ENCODE measurements around the gene CCDC184.
"Not testable (repeated sequence)": the region's sequence is repeated elsewhere in the genome, so short reads cannot be mapped to it uniquely, and the experiment has no call there.

Gene CCDC184

DNA sequence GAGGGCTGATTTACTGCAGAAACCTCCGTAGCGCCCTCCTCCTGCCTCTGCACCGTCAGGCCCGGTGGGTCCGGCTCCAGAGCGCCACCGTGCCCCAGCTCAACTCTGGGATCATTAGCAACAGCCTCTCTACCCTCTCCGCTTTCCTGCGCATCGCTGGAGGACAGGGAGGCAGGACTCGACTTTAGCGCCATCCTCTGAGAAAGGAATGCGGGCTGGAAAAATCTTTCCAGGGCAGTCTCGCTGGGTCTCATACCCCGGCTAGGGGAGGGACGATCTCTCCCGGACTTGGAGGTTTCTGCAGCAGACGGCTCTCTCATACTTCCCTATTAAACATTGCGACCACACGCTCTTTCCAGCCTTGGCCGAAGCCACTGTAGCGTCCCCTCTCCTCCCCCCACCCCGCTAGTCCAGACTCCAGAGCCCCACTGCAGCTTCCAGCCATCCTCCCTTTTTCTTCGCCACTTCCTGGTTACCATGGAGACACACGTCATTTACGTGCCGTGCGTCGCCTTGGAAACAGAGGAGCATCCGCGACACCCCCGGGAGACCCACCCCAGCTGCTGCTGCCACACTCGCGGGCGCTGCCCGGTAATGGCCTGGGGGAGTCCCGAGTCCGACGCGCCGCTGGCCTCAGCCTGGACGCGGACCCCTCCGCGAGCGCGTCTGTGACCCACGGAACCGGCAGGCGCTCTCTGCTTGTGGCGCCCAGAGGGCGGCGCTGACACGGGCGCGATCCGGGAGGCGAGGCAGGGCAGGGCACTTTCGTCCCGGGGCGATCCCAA lies at the start of gene CCDC184:
Gene CCDC184, plus strand, starts transcription at position 554 of the 785 bp plus-strand sequence. CDS start 479 bp downstream, outside the sequence.
- DNase-seq (ENCODE audit: low read depth, low spot score): no peak

DNA sequence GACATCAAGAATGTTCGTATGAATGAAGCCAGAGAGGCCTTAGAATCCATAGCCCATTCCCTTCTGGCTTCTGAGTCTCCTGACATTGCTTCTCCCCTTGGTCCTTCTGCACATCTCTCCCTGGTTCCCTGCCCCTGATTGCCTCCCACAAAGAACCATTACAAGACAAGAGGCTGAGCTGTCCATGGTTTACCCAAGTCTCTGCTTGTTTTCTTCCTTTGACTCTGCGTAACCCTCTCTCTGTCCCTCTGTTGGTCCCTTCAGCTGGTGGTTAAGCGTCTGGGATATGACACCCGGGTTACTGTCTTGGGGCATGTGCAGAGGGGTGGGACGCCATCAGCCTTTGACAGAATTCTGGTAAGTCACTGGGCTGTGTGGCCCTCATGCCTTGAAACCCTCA lies 48.4 kb upstream of the CCDC184 start:
- no peak for DNase-seq (ENCODE audit: low read depth, low spot score)

DNA sequence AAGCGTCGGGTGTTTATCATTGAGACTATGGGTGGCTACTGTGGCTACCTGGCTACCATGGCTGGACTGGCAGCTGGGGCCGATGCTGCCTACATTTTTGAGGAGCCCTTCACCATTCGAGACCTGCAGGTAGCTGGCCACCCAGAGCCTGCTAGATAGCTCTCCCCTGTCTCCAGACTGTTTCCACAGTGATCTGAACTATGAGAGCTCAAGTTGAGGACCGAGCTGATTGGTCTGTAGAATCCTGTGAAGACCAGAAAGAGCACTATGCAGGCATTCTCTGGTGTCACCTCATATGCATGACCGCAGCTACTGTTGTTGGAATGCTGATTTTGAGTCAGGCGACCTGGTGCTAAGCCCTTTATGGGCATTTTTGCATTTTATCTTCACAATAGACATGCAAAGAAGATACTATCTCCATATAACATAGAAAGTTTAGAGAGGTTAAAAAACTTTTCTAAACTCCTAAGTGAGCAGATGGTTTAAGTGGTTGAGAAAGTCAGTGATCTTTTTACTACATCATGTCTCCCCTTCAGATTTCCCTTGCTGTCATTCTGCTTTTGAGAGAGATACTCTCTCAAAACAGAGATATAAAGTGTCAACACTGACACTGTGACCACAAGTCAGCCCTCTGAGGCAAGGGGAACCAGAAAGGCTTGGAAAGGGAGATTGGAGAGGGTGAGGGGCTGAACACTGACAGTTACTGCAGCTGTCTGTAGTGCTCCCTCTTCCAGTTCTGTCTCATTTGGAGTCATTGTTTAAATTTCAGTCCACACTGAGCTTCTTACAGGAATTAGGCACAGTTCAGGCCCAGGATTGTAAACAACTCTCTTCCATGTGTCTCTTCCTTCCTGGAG lies 40.4 kb upstream of the CCDC184 start:
- DNase-seq (ENCODE audit: low read depth, low spot score): no peak

DNA sequence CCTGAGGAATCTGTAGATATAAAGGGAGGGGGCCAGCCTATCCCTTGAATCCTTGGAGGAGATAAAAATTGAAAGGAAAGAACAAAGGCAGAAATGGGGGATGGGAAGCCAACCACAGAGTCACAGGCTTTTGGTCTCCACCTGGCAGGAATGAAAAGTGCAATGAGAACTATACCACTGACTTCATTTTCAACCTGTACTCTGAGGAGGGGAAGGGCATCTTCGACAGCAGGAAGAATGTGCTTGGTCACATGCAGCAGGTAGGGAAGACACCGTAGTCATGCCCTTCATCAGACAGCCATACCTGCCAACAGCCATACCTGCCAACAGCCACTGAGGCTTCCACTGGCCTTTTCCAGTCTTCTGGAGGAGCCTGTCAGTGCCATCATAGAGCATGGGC lies 39.5 kb upstream of the CCDC184 start:
- no peak for DNase-seq (ENCODE audit: low read depth, low spot score)

DNA sequence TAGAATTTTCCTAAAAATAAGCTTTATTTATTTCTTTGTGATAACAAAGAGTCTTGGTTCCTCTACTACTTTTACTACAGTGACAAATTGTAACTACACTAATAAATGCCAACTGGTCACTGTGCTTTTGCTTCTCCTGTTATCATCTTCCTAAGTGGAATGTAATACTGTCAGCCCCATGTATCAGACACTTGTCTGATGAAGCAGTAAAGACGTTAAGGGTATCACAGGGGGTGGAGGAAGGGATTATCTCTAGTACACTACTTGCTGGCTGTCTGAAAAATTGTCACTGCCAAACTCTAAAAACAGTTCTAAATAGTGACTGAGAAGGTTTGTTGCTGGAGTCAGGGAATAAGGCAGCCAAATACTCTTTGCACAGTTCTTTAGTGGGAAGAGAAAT lies 37.5 kb upstream of the CCDC184 start:
- no peak for DNase-seq (ENCODE audit: low read depth, low spot score)

DNA sequence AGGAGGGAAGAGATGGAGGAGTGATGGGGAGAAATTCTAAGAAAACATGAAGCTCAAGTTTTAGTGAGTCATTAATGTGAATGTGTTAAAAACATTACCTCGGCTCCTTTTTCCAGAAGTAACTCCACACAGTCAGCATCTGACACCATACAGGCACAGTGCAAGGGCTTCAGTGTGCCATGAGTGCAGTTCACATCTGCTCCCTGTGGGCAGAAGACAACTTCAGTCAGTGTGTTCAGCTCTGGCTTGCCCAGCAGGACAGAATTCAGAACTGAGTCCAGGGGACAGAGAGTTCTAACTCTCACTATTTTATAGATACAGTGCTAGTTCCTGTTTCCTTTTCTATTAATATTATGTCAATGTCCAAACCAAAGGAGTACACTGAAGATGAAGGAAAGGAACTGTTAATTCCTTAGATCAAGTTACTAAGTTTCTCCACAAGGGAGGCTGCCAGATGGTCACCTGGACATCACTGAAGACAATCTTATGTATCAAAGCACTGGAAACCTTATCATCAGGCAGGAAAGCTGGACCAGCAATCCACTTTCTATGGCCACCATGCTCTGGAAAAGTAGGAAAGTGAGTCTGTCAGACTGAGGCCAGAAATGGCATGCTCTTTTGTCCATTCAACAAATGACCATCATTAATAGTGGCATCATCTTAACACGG lies 32.2 kb upstream of the CCDC184 start:
- no peak for DNase-seq (ENCODE audit: low read depth, low spot score)

DNA sequence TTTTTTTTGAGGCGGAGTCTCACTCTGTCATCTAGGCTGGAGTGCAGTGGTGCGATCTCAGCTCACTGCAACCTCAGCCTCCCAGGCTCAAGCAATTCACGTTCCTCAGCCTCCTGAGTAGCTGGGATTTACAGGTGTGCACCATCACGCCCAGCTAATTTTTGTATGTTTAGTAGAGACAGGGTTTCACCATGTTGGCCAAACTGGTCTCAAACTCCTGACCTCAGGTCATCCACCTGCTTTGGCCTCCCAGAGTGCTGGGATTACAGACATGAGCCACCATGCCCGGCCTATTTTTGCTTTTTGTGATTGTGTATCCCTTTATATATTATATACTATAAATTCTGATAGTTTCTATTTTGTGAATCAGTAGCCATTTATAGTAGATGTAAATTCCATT lies 27.7 kb upstream of the CCDC184 start:
- DNase-seq (ENCODE audit: low read depth, low spot score): not testable (repeated sequence)

DNA sequence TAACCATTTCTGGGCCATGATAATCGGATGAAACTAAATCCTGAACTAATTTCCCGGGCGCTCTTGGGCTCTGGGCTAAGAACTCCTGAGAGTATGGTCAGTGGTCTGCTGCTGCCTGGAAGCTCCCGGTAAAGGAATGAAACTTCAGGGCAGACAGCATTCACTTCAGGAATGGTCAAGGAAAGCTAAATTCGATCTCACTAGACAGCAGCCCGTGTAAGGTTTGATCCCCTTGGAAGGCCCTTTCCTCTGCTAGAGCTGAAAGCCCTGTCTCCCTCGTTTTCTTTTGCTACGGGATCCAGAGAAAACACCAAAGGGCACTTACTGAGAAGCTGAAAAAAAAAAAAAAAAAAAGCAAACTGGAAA lies 26.8 kb upstream of the CCDC184 start:
- DNase-seq (ENCODE audit: low read depth, low spot score): no peak

DNA sequence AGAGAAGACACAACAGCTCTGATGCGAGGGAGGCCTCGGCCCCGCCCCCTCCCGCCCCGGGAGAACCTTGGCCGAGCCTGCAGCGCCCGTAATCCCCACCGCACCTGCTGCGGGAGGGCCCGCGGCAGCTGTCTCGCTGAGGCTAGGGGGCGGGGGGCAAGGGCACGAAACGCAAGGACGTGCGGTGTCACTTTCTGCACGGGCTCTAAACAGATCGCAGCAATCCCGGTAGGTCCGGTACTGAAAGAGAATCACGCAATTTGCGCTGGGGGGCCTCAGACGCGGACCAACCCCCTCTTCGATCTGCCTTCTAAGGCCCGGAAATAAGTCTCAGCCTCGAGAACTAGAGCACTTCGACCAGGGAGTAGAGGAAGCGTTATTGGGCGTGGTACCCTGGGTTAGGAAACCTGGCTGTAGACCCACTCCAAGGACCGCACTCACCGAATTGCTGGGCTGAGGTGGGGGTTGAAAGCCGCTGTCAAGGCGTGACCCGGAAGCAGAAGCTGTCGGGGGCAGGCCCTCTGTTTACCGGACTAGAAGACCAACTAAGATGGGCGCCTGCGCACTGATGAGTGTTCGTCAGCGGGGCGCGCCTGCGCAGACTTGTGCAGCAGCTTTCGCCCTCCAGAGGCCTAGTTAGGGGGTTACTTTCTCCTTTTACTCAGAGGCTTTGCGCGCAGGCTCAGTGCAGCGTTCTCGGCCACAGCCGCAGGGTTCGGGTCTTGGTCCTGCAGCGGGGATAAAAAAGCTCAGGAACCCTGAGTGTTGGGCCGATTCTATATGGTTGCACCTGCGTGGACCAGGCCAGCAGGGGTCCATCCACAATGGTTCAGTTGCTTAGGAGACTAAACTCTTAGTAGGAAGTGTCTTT lies 26.2 kb upstream of the CCDC184 start, which contains the start of gene ASB8:
Gene ASB8, minus strand, starts transcription at position 498 of the 871 bp plus-strand sequence. CDS start 4,019 bp downstream, outside the sequence.
- peak; percentile 96 for DNase-seq (ENCODE audit: low read depth, low spot score)

DNA sequence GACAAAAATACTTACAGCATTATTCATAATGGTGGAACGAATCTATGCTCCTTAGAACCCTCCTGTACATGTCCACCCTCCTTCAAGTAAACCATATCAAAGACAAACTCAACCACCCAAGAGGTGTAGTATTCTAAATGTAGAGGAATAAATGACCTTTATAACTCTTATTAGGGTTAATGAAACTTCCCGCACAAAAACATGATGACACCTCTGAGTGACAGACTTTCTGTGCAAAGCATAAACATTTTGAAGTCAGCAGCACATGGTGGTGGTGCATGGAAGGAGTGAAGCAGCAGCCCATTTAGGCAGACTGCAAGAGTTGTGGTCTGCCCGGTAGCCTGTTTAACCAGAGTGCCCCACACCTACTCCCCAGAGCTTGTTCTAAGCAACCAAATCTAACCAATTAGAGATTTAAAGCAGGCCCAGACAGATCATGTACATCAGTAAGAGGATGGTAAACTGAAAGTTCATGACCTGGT lies 25.5 kb upstream of the CCDC184 start:
- DNase-seq (ENCODE audit: low read depth, low spot score): no peak

DNA sequence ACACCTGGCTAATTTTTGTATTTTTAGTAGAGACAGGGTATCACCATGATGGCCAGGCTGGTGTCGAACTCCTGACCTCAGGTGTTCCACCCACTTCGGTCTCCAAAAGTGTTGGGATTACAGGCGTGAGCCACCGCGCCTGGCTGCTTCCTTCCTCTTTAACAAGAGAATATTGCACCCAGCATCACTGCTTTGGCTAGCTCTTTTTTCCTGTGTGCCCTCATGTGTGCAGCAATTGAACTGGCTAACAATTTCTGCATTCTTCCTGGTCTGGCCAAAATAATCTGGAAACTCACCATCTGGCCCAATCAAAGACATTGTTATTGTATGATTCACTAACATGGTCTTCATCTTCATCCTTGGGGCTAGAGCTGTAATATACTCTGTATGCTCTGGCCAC lies 23.4 kb upstream of the CCDC184 start:
- no peak for DNase-seq (ENCODE audit: low read depth, low spot score)

DNA sequence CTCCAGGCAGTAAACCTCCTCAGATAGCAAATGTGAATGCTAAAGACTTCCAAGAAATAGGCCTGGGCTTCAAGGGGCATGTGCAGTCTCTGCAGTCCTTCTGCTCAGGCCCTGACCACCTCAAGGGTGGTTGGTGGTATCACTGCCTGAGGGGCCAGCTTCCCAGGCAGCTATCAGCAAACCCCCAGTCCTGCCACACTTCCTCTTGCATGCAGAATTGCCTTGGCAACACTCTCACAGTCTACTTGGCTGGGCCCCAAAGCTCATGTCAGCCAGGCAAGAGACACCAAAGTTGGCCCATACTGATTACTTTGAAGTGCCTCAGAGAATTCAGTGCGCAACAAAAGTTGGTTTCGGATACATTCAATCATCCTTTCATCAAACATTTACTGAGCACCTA lies 22.6 kb upstream of the CCDC184 start:
- DNase-seq (ENCODE audit: low read depth, low spot score): no peak

DNA sequence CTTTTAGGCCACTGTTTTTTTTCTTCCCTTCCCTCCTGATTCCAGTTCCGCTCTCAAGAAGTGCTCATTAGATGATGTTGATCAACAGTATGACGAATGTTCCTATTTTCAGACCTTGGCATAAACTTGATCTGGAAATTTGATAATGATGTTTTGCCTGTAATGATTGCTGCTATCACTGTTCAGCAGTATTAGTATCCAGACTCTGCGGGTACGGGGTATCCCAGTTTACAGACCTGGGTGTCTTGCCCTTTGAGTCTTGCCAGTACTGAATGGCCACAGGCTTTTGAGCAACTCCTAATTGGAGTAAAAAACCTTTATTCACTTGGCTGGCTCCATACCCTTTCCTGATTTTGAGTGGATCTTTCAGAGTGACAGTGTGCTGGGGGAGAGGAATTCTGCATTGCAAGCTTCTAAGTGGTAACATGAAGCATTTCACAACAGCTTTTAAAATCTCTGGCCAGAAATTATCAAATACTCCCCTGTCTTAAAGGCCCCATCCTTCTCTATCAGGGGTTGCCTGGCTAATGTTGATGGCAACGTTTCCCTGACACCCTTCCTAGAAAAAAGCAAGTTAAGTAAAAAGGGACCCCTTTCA lies 20.2 kb upstream of the CCDC184 start:
- DNase-seq (ENCODE audit: low read depth, low spot score): no peak

DNA sequence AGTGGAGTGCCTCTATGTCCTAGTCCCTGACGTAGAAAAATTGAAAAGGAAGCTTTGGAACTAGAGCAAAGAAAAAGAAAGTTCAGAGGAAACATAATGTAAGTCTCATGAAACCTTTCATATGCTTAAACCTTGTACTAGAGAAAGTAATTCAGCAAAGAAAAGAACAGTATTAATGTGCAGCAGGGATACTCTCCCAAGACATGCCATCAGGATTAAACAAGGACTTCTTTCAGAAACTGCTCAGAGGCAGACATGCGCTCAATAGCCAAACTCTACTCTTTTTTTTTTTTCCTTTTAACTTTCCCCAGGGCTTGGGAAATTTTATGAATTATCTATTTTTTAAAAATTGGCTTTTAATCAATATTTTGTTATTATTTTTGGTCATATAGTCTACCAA lies 19.0 kb upstream of the CCDC184 start:
- DNase-seq (ENCODE audit: low read depth, low spot score): no peak

DNA sequence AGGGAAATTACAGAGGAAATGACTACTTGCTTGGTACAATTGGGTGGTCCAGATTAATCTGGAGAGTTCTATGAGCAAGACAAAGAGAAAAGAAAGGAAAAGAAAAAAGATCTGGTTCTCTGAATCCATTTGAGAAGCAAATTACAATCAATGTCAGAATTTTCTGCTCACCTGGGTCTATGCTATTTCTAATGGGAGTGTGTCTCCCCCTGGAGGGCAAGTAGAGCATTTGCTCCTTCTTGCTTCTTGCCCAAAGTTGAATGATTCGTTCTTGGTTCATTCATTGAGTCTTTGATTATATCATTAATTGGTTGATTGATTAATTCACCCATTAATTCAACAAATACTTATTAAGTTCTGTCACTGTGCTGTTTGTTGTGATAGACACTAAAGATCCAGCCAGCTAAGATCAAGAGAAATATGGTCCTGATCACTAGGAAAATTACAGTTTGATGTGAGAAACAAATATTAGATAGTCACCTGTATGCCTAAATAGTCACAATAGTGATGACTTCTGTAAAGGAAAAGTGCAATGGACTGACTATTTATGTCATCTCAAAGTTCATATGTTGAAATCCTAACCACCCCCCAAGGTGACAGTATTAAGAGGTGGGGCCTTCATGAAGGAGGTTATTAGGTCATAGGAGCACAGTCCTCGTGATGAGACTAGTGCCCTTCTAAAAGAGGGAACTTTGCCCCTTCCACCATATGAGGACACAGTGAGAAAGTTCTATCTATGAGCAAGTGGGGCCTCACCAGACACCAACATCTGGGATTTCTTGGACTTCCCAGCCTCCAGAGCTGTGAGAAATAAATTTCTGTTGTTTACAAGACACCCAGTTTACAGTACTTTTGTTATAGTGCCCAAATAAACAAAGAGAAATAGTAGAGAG lies 18.1 kb upstream of the CCDC184 start:
- peak; percentile 29 for DNase-seq (ENCODE audit: low read depth, low spot score)

DNA sequence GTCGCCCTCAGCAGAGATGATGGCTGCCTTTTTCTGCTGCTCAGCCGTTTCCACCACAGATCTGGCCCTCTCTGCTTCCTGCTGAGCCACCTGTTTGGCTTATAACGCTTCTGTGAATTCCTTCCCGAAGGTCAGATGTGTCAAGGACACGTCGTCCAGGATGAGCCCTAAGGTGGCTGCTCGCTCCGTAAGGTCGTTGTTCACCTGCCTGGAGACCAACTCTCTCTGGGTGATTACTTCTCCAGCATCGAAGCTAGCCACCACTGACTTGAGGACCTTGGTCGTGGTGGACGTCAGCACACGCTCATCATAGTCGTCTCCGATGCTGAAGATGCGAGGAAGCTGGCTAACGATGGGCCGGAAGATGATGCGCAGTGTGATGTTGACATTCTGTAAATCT lies 14.4 kb upstream of the CCDC184 start:
- DNase-seq (ENCODE audit: low read depth, low spot score): no peak

DNA sequence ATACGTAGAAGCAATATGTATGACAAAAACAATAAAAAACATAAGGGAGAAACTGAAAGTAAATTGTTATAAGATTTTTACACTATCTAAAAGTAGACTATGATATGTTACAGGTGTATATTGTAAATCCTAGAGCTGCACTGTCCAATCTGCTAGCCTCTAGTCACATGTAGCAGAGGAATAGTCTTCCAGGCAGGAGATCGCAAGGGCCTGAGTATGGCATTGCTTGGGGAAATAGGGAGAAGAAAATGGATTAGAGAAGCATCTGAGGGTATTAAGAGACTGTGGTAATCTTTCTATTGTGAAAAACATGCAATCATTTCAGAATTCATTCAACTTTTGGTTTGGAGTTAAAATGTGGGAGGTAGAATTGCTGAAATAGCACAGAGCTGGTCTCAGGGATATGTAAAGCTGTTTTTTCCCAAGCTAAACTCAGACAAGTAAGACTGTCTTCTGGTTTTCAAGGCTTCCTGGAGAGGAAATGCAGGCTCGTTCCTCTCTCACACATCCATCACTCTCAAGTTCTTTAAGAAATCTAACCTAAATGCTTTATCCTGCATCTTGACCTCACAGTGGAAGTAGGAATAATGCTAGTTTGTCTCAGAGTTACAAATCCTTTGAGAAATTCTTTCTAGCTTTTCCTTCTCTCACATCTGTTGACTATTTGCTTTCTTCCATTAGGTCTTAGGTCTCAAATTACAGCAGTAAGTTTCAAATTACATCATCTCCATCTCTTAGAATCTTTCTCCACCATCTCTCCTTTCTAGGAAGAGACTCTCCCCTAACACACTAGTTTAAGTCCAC lies 7.6 kb upstream of the CCDC184 start:
- no peak for DNase-seq (ENCODE audit: low read depth, low spot score)

DNA sequence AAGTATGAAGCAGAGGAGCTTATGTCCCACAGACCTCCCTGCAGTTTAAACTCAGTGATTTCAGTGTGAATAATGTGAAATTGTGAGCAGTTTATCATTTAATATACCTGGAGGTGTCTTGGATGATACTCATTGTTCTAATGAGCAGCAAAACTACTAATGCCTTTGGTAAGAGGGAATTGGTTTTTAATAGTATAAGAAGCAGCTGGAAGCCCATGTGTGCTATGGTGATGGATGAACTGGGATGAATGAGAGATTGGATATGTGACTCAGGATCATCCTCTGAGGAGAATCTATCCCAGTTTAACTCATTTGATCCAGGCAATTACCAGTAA lies 7.1 kb upstream of the CCDC184 start:
- no peak for DNase-seq (ENCODE audit: low read depth, low spot score)

DNA sequence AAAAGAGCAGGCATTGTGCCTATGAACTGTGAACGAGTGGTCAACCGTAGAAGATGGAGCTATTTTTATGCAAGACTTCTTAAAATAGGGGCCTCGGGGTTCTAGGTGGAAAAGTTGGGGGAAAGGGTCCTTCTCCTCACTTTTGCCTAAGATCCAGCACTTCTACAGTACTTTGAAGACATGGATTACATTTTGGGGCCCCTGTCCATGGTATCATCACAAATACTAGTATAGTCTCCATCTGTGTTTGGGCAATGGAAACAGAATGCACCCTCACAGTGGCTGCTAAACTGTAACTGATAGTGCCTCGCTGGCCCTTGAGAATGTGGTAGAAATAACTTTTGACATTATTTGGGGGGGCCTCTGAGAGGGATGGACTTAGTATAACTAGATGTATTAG lies 5.5 kb upstream of the CCDC184 start:
- DNase-seq (ENCODE audit: low read depth, low spot score): no peak
